HAP-1 (cell line): Measurements from ENCODE around the gene NANOG.
A peak's percentile ranks its signal among the peaks of the same experiment; 100 is the strongest.
"Not testable (repeated sequence)": the region's sequence is repeated elsewhere in the genome, so short reads cannot be mapped to it uniquely, and the experiment has no call there.

Source experiments
- DNase-seq, 2 experiments: peaks; one replicate each; pipeline ENCODE4 v3.0.0-alpha.2; 2016 to 2020; ENCODE audit warnings: low spot score in 2 of 2
- H3K27me3 ChIP-seq: fragments of 250-450 bp; sonication (Bioruptor Pico); 2 replicates; pipeline ENCODE4 v1.5.1; 2020; ENCODE audit warnings: low read depth, mild to moderate bottlenecking, moderate library complexity
- H3K36me3 ChIP-seq: fragments of 250-450 bp; sonication (Bioruptor Pico); replicated peaks from 2 replicates; pipeline ENCODE4 v1.5.1; 2020; ENCODE audit warnings: mild to moderate bottlenecking
- H3K4me1 ChIP-seq: fragments of 250-450 bp; sonication (Bioruptor Pico); 2 replicates; pipeline ENCODE4 v1.5.1; 2020; ENCODE audit warnings: mild to moderate bottlenecking
- H3K4me3 ChIP-seq: fragments of 250-450 bp; sonication (Bioruptor Pico); 2 replicates; pipeline ENCODE4 v1.5.1; 2020; ENCODE audit warnings: mild to moderate bottlenecking, moderate library complexity
- H3K9me3 ChIP-seq: fragments of 250-450 bp; sonication (Bioruptor Pico); 2 replicates; pipeline ENCODE4 v1.5.1; 2020; ENCODE audit warnings: mild to moderate bottlenecking, moderate library complexity
- in situ Hi-C: fragments of 300-500 bp; cut with MboI; formaldehyde crosslinking; loops from 3 replicates; pipeline ENCODE4 v1.14.3; 2020; ENCODE audit warnings: low sequenced_read_pairs, inconsistent platforms, mixed read lengths

The NANOG gene

GRCh38 chr12:7788884-7789528, at the start of gene NANOG:
Gene NANOG (plus strand): TSS chr12:7789402. CDS start chr12:7789615, 213 bp downstream.
- H3K4me1 ChIP-seq, H3K36me3 ChIP-seq, in situ Hi-C loops, H3K4me3 ChIP-seq, H3K27me3 ChIP-seq, H3K9me3 ChIP-seq: not testable (repeated sequence)
- peak in 1 of 2 experiments; percentile 51 for DNase-seq

- DNase-seq, result no peak
- H3K9me3 ChIP-seq, result no peaks in the 10 kb centered on the region
- in situ Hi-C loops, result no loop called here
- H3K4me3 ChIP-seq, result no peak within 1 kb of the TSS
- no peaks in the 10 kb centered on the region for H3K27me3 ChIP-seq
- no peaks in the 10 kb centered on the region for H3K36me3 ChIP-seq
- peaks cover 6% of the 10 kb centered on the region for H3K4me1 ChIP-seq
Observed at GRCh38 chr12:7747246-7747645, 42.0 kb upstream of the NANOG start, which contains the start of gene CLEC4C. Gene CLEC4C (minus strand): TSS chr12:7747375. CDS start chr12:7747348, 27 bp downstream.

- H3K4me3 ChIP-seq, result no peak overlapping the region
- in situ Hi-C loops, result no loop called here
Observed at GRCh38 chr12:7748852-7749251, 40.4 kb upstream of the NANOG start.

GRCh38 chr12:7749442-7749841, 39.8 kb upstream of the NANOG start:
- in situ Hi-C loops, result no loop called here
- peaks cover 6% of the 10 kb centered on the region for H3K4me1 ChIP-seq
- no peaks in the 10 kb centered on the region for H3K27me3 ChIP-seq
- H3K4me3 ChIP-seq, result no peak overlapping the region
- no peak for DNase-seq
- H3K9me3 ChIP-seq, result no peaks in the 10 kb centered on the region
- H3K36me3 ChIP-seq, result no peaks in the 10 kb centered on the region

More at GRCh38 chr12:7748852-7749251, 40.4 kb upstream of the NANOG start:
- DNase-seq, result no peak
- Histone ChIP-seq H3K9me3 (no peaks in the 10 kb centered on the region), H3K4me1 (peaks cover 6% of the 10 kb centered on the region), H3K36me3 (no peaks in the 10 kb centered on the region), H3K27me3 (no peaks in the 10 kb centered on the region)

GRCh38 chr12:7750350-7750749, 38.9 kb upstream of the NANOG start:
- Histone ChIP-seq H3K4me1 (peaks cover 6% of the 10 kb centered on the region), H3K9me3 (no peaks in the 10 kb centered on the region), H3K27me3 (no peaks in the 10 kb centered on the region), H3K36me3 (no peaks in the 10 kb centered on the region), H3K4me3 (no peak overlapping the region)
- in situ Hi-C loops, result no loop called here
- peak; percentile 67 to 74 for DNase-seq

GRCh38 chr12:7751394-7751793, 37.8 kb upstream of the NANOG start:
- no peak overlapping the region for H3K4me3 ChIP-seq
- H3K9me3 ChIP-seq, result no peaks in the 10 kb centered on the region
- H3K27me3 ChIP-seq, result no peaks in the 10 kb centered on the region
- in situ Hi-C loops, result no loop called here
- peaks cover 6% of the 10 kb centered on the region for H3K4me1 ChIP-seq
- DNase-seq, result no peak
- H3K36me3 ChIP-seq, result no peaks in the 10 kb centered on the region

GRCh38 chr12:7751941-7752922, 37.0 kb upstream of the NANOG start:
- H3K4me3 ChIP-seq, DNase-seq, in situ Hi-C loops, H3K36me3 ChIP-seq, H3K4me1 ChIP-seq, H3K9me3 ChIP-seq, H3K27me3 ChIP-seq: not testable (repeated sequence)

GRCh38 chr12:7755668-7756067, 33.5 kb upstream of the NANOG start:
- H3K36me3 ChIP-seq, H3K27me3 ChIP-seq, DNase-seq, H3K9me3 ChIP-seq, H3K4me1 ChIP-seq, in situ Hi-C loops, H3K4me3 ChIP-seq: not testable (repeated sequence)

GRCh38 chr12:7756993-7757392, 32.2 kb upstream of the NANOG start:
- no peaks in the 10 kb centered on the region for H3K9me3 ChIP-seq
- H3K4me1 ChIP-seq, result peaks cover 9% of the 10 kb centered on the region
- no peak overlapping the region for H3K4me3 ChIP-seq
- no peaks in the 10 kb centered on the region for H3K36me3 ChIP-seq
- in situ Hi-C loops, result no loop called here
- no peak for DNase-seq
- no peaks in the 10 kb centered on the region for H3K27me3 ChIP-seq

GRCh38 chr12:7758766-7759140, 30.4 kb upstream of the NANOG start:
- H3K27me3 ChIP-seq, result no peaks in the 10 kb centered on the region
- H3K36me3 ChIP-seq, result no peaks in the 10 kb centered on the region
- in situ Hi-C loops, result no loop called here
- peaks cover 9% of the 10 kb centered on the region for H3K4me1 ChIP-seq
- no peak overlapping the region for H3K4me3 ChIP-seq
- peak in 1 of 2 experiments; percentile 64 for DNase-seq
- no peaks in the 10 kb centered on the region for H3K9me3 ChIP-seq

GRCh38 chr12:7769999-7770398, 19.2 kb upstream of the NANOG start:
- Histone ChIP-seq H3K4me1 (no peaks in the 10 kb centered on the region), H3K36me3 (no peaks in the 10 kb centered on the region), H3K4me3 (no peak overlapping the region), H3K9me3 (no peaks in the 10 kb centered on the region), H3K27me3 (no peaks in the 10 kb centered on the region)
- no peak for DNase-seq
- in situ Hi-C loops, result no loop called here

GRCh38 chr12:7781274-7781673, 7.9 kb upstream of the NANOG start:
- no peaks in the 10 kb centered on the region for H3K36me3 ChIP-seq
- no peaks in the 10 kb centered on the region for H3K4me1 ChIP-seq
- H3K4me3 ChIP-seq, result no peak overlapping the region
- DNase-seq, result no peak
- no peaks in the 10 kb centered on the region for H3K27me3 ChIP-seq
- no peaks in the 10 kb centered on the region for H3K9me3 ChIP-seq
- in situ Hi-C loops, result no loop called here

GRCh38 chr12:7782055-7782454, 7.1 kb upstream of the NANOG start:
- DNase-seq, result no peak
- Histone ChIP-seq H3K27me3 (no peaks in the 10 kb centered on the region), H3K36me3 (no peaks in the 10 kb centered on the region), H3K4me3 (no peak overlapping the region), H3K4me1 (no peaks in the 10 kb centered on the region), H3K9me3 (no peaks in the 10 kb centered on the region)
- in situ Hi-C loops, result no loop called here

- H3K9me3 ChIP-seq, DNase-seq, in situ Hi-C loops, H3K36me3 ChIP-seq, H3K27me3 ChIP-seq, H3K4me3 ChIP-seq, H3K4me1 ChIP-seq: not testable (repeated sequence)
Observed at GRCh38 chr12:7783433-7783832, 5.8 kb upstream of the NANOG start.
